HuH-7.5 (cell line): ENCODE data around the gene RTEL1.

Experiments
- DNase-seq: peaks from one replicate; pipeline ENCODE4 v3.0.0; 2011; ENCODE audit warnings: low spot score

The RTEL1 gene

DNA sequence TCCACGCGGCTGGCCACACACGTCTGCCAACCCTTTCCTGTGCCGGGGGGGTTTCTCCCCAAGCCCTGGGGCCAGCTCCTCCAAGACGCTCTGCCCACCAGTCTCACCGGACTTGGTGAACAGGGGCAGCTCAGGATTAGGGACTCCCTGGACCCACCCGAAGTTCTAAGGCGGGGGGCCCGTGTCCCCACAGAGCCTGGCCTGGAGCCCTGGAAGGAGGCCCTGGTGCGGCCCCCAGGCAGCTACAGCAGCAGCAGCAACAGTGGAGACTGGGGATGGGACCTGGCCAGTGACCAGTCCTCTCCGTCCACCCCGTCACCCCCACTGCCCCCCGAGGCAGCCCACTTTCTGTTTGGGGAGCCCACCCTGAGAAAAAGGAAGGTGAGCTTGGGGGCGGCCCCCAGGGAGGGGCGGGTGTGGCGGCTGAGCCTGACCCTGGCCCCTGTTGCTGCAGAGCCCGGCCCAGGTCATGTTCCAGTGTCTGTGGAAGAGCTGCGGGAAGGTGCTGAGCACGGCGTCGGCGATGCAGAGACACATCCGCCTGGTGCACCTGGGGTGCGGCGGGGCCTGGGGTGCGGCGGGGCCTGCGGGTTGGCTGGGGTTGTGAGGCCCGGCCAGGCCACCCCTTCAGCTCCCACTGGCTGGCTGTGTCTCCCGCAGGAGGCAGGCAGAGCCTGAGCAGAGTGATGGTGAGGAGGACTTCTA, 83.7 kb downstream of the RTEL1 start:
- DNase-seq = peak; percentile 25

DNA sequence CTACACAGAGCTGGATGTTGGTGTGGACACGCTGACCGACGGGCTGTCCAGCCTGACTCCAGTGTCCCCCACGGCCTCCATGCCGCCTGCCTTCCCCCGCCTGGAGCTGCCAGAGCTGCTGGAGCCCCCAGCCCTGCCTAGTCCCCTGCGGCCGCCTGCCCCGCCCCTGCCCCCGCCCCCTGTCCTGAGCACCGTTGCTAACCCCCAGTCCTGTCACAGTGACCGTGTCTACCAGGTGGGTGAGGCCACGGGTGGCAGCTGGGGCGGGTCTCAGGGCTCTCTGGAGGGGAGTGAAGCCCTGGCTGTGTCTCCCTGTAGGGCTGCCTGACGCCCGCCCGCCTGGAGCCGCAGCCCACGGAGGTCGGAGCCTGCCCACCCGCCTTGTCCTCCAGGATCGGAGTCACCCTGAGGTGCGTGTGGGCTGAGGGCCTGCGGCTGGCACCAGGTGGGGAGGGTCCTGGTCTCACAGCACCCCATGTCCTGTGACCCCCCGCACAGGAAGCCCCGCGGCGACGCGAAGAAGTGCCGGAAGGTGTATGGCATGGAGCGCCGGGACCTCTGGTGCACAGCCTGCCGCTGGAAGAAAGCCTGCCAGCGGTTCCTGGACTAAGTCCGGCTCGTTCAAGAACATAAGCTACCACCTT, 84.4 kb downstream of the RTEL1 start:
- DNase-seq = peak; percentile 22

DNA sequence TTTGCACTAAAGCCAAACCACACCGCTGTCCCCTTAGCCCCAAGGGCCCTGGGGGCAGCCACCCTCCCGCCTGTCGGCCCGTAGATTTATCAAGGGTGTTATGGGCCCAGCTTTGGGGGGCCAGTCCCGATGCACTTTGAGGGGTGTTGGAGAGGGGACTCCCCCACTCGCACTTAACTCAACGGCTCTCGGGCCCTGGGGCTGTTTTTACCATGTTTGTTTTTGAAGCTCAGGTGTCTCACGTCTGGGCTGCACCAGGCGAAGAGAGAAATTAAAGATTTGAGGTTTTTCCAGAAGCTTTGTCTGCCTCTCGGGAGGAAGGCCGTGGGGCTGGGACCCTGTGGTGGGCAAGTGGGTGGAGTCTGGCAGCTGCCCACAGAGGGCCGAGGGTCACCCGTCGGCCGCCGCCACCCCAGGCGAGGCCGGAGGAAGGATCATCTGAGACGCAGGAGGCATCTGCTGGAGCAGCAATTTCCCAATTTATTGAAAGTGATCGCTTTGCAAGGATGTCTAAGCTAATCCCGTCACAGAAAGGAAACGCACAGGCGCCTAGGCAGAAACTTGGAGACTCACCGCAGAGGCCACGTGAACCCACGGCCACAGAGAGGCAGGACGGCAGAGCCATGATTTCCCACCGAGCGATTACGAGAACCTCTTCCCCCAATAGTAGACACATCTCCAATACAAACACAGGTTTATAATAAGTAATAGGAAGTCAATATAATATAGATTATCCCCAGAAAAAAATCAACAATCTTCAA, 85.3 kb downstream of the RTEL1 start:
- no peak for DNase-seq

DNA sequence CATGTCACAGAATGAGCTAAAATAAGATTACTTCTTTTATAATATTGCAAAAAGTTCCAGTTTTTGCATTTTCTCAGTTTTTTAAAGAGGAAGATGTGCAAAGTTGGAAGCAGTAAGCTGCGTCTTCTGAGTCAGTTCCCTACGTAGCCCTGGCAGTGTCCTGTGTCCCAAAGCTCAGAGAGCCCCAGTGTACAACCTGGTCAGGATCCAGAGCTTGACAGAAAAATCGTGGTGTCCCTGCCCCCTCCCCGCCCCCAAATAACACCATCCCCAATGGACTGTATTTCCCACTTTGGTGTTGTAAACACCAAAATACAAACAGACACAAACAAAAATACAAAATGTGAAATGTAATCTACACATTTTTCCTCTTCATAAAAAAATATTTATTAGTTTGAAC, 86.0 kb downstream of the RTEL1 start:
- peak; percentile 16 for DNase-seq

DNA sequence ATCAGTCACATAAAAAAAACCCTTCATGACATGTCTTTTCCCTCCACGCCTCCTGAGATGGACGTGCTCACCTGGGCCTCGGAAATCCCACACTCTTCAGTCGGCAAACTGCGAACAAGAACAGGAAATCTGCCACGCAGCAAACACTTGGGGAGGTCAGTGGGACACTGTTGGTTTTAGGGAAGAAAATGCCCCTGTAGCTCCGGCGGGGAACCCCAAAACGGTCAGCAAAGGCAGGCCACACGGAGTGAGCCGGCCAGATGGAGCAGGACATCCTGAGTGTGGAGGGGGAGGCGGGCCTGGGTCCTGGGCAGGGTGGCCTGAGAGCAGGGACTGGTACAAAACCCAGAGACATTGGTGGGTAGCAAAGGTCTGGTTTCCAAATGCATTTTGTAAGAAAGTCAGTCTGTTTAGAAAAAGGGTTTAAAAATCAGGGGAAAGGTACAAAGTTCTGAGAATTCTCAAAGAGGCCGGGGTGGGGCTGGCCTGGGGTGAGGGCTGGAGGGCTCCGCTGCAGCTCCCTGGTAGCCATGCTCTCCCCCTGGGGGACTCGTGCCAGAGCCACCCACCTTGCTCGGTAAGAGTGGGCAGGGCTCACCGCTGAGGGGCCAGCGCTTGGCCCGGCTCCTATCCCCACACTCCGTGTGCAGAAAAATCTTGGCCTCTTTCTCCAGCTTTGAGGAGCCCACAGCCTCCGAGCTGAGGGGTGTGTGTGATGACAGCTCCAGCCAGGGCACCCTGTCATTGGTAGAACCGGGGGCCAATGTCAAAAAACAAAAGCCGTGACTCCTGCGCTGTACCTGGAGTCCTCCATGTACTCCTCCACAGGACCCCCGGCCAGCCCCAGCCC, 86.7 kb downstream of the RTEL1 start:
- DNase-seq = peak; percentile 23

DNA sequence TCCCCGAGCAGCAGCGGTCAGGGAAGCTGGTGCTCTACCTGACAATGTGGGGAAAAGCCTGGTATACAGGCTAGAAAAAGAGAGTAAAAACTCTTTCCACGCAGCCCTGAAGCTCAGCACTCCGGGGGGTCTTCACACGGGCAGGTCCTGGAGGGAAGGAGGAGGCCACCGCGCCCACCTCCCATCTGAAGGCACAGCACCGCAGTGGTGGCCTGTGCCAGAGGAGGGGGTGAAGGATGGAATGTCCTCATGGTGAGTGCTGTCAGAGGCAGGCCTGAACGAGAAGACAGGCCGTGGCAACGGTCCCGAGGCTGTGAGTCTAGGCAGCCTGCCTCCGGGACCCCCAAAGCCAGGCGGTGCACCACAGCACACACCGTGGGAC, 87.3 kb downstream of the RTEL1 start:
- peak; percentile 28 for DNase-seq
